HG03039 (cell line): ENCODE data around the gene FCHO2.

Experiments used
- ATAC-seq: cut with Tn5 transposase; IDR thresholded peaks from one replicate; pipeline ENCODE4 v1.9.1; 2021; ENCODE audit warnings: mild to moderate bottlenecking, moderate library complexity; ENCODE audit not compliant: unreplicated experiment

FCHO2 gene

DNA sequence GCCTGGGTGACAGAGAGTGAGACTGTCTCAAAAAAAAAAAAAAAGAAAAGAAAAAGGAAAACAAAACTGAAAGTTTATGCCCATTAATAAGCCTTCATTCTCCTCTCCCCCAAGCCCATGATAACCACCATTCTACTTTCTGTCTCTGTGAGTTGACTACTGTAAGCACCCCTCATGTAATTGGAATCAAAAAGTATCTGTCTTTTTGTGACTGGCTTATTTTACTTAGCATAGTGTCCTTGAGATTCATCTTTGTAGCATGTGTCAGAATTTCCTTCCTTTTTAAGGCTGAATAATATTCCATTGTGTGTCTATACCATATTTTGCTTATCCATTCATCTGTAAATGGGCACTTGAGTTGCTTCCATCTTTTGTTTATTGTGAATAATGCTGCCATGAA lies 150.5 kb downstream of the FCHO2 start:
- ATAC-seq, result no peak

GRCh38 chr5:73110190-73110589 lies 154.3 kb downstream of the FCHO2 start:
- ATAC-seq, result no peak

DNA sequence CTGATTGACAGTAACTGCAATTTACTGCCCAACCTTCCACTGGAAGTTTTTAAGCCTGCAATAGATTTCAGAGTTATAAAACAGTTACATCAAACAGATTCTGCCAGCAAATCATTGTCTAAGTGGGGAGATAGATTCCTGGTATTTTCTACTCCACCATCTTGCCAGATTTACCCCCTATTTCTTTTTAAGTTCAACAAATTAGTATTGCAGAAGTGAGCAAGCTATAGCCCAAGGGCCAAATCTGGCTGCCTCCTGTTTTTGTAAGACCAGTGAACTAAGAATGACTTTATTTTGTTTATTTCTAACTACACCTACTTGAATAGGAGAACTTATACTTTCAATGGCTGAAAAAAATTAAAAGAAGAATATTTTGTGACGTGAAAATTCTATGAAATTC lies 155.7 kb downstream of the FCHO2 start:
- no peak for ATAC-seq

- ATAC-seq, result no peak
Measured at GRCh38 chr5:73112359-73112758, 156.5 kb downstream of the FCHO2 start.

DNA sequence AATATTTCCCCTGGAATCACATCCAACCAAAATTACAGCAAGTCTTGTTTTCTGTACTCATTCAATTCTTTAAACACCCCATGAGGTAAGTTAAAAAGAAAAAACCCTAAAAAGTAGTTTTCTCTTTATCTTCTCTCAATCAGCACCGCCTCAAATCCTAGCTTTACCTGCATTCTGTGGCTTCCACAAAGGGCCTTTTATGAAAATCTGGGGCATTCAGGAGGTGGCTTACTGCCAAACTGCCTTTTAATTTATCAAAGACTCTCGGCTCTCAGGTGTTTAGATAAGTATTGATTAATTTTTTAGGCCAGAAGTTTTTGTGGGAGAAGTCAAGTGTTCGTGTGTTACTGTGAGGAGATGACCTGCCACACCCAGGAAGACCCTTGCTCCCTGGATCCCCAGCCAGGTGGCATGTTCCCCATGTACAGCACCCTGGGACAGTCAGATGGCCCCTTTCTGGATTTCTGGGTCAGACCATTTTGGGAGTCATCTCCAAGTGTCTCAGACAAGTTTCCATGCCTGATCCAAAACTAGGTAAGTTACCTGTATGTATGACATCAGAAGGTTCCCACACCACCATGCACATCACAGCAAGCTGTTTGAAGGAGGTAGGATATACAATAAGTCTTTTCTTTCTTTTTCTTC lies 158.3 kb downstream of the FCHO2 start:
- no peak for ATAC-seq

GRCh38 chr5:73115399-73116051 lies 159.7 kb downstream of the FCHO2 start:
- no peak for ATAC-seq

DNA sequence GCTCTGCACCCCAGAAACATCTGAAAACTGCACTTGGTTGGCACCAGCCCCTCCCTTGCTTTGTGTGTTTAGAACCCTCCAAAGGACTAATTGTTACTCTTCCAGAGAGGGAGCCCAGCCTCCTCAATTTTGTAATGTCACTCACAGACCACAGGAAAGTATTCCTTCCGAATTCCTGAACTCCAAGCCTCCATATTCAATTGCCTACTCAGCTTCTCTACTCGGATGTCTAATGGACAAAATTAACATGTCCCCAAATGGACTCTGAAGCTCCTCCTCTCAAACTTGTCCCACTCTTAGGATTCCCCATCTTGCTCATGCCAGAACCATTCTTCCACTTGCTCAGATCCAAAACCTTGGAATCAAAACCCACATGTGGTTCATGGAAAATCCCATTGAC lies 160.7 kb downstream of the FCHO2 start:
- no peak for ATAC-seq

DNA sequence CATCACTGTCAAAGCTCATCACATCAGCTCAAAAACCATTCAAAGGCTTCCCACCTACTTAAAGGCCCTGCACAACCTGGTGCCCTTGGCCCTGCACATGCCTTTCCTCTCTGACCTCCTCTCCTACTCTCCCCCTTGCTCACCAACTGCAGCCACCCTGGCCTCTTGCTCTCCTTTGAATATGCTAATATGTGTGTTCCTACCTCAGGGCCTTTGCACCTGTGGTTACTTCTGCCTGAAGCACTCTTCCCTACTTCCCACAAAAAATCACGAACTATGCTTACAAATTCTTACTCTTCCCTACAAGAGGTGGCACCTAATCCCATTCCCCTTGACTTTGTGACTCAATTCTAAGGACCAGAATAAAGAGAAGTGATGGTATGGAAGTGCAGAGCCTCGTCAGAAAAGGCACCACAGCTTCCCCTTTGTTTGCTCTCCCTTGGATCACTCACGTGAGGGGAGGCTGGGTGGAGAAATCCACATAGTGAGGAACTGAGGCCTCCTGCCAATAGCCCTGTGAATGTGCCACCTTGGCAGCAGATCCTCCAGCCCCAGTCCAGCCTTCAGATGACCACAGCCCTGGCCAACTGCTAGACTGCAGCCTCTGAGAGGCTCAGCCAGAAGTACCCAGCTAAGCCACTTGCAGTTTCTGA lies 161.4 kb downstream of the FCHO2 start:
- no peak for ATAC-seq

DNA sequence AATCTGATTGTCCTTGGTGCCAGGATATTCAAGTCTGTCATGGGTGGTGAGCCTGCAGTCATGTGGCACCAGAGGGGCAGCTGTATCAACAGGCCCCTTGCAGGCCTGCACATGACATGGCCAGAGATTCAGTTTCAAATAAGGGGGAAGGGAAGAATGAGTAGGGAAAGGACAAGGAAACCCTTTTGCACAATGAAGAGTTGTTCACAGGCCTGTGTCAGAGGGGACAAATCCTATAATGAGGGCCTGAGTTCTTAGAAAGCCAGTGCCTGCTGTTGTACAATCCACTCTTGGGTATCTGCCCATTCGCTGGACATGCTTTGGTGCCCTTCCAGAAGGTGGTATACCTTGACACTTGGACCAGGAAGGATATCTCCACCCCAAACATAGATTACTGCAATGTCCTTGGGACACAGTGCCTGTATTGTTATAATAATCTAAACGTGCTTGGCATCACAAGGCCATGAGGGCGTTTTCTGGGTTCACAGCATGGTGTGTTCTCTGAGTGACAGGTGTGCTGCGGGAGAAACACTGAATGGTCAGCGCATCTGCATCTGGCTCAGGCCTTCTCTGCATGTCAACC lies 162.6 kb downstream of the FCHO2 start:
- ATAC-seq, result no peak

GRCh38 chr5:73119451-73120157 lies 163.8 kb downstream of the FCHO2 start:
- ATAC-seq, result no peak

DNA sequence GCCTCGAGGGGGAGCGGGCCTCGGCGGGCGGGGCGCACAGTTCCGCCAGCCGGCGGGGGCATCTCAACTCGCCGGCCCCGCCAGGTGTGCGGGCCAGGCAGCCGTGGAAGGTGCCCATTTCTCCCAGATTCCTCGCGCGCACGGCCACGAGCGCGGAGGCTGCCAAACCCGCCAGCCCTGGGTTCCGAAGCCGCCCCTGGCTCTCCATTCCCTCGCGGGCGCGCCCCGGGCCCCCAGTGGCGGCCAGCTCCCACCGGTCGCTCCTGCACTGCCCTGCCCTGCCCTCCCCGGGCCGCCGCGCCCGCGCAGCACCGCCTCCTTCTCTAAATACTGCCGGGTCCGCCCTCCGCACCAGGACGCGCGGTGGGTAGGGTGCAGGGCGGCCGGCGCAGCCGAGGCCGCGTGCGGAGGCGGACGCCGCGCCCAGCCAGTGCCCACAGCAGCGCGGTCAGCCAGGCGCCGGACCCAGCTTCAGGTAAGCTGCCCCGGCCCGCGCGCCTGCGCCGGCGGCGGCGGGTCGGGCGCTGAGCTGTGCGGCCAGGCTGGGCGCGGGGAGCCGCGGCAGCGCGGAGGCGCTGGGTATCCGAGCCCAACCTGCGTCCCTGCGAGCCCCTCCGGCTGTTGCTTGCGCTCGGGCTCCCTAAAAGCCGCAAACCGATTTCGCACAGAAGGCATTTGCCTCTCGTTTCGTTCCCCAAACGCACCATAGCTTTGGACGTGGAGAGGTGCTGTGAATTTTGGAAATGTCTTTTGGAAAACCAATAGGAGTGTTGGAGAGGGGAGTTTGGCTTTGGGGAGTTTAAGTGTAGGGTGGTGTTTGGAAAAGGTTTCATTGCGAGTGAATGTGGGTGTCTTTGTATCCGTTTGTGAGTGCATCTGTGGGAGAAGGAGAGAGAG lies 164.6 kb downstream of the FCHO2 start, which contains the start of gene TMEM171:
TSS of gene TMEM171 (plus strand) at position 354 of the 897 bp plus-strand sequence. CDS start 2,799 bp downstream, outside the sequence.
- ATAC-seq, result no peak

GRCh38 chr5:73121119-73121463 lies 165.2 kb downstream of the FCHO2 start:
- no peak for ATAC-seq

GRCh38 chr5:73122875-73123810 lies 167.3 kb downstream of the FCHO2 start:
- ATAC-seq, result no peak

GRCh38 chr5:73125289-73125688 lies 169.4 kb downstream of the FCHO2 start:
- ATAC-seq, result no peak

GRCh38 chr5:73126381-73126780 lies 170.5 kb downstream of the FCHO2 start:
- no peak for ATAC-seq

DNA sequence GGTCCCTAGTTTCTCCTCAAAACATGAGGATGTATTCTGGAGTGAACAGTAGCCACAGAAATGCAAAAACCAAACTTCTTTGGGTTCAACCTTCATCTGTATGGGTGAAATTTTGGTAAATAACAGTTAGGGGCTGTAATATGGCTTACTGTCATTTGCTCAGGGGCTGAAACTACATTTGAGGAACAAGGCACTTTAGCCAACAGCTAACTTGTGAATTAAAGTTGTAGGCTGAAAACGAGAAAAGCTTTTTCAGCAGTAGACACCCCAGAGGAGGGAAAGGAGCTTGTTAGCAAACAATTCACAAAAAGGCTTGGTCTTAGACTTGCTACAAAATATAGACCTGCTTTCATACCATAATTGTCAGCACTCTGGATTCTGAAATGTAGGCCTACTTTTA lies 171.1 kb downstream of the FCHO2 start:
- no peak for ATAC-seq

DNA sequence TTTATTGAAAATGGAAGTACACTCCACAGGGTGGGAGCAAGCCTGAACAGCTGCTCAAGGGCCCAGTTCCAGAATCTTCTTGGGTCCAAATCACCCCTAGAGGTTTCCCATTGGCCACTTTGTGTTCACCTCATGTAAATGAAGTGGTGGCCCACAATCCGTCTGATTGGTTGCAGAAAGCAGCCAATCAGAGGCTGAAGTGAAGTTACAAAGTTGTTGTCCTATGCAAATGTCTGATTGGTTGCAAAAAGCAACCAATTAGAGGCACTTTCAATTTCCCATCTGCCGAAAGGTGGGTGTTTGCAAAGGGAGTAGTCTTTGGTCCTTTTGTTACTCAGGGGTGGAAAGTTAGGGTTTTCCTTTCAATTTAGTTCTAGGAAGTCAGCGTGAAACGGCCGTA lies 173.3 kb downstream of the FCHO2 start:
- no peak for ATAC-seq

DNA sequence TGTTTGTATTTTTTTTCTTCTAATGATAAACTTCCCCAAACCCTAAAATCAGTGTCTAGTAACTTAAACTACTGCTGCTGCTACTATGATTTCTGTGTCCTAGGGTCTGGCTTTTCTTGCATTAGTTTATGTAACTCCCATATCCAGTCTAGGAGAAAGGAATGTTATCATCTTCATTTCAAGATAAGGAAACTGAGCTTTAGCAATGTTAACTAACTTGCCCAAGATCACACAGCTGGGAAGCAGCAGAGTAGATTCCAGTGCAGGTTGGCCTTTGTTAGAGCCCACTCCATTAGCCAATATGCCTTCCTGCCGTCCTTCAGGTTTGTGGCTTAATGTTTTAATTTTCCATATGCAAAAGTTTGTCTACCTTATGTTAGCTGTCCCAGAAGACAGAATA lies 175.0 kb downstream of the FCHO2 start:
- ATAC-seq, result no peak

DNA sequence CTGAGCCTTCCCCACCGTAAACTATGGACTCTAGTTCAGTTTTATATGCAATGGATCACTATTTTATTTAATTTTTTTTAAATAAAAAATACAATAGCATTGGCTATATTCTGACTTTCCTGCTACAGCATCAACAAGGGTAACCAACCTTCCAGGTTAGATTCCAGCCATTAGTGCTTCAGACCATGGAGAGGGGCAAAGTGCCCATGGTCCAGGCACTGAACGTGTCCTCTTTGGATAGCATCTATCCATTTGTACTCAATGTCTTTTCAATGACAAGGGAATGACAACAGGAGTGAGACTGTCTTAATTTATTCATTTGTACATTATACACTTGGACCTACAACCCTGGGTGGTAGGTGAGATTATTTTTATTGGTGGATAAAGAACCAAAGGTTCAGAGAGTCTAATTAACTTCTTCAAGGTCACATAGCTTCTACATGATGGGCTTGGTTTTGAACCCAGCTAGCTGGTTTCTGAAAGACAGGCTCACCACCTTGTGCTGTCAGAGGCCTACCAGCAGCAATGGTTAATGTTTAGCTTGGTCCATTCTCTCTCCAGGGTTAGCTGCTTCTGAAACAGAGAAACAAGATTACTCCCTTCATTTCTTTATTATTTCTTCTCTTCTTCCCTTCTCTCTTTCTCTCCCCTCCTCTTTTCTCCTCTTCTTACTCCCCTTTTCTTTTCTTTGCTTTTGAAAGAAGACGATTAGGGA lies 176.0 kb downstream of the FCHO2 start:
- no peak for ATAC-seq
